H1 (cell line): Measurements from ENCODE around the gene CYB561. TPM values are rescaled to one million over a fixed set of nuclear protein-coding genes. Genes with fewer than 3 reads are reported as not detected.

Experiments used
- CTCF ChIA-PET: fragments of 300-600 bp; sonication (Branson Sonifier 250); formaldehyde crosslinking; loops from one replicate; lab custom pipeline; 2021; ENCODE audit not compliant: partially characterized antibody; lab: Charles Lee
- POLR2A ChIA-PET: fragments of 300-600 bp; sonication (Branson Sonifier 250); formaldehyde crosslinking; loops from one replicate; lab custom pipeline; 2021; ENCODE audit warnings: inconsistent platforms; ENCODE audit not compliant: partially characterized antibody; lab: Charles Lee
- DNase-seq, 2 experiments: peaks; one replicate each; pipeline versions ENCODE4 v3.0.0 to v3.0.0-alpha.2; 2010 to 2022; ENCODE audit warnings: low spot score in 2 of 2, low read depth in 1 of 2, mixed read lengths in 1 of 2
- FAIRE-seq: peaks from 2 replicates; lab custom pipeline; 2011; peaks lifted over from hg19 to GRCh38; lab: Jason Lieb, UNC
- H2AFZ ChIP-seq: 2 replicates; pipeline ENCODE4 v1.8.1; 2012; ENCODE audit warnings: low read length, inconsistent platforms
- H2AK5ac ChIP-seq: 2 replicates; pipeline ENCODE4 v1.6.1; 2013; ENCODE audit warnings: low read depth, low read length
- H2BK120ac ChIP-seq: replicated peaks from 2 replicates; pipeline ENCODE3; 2013; ENCODE audit warnings: low read depth, low read length, inconsistent platforms
- H2BK12ac ChIP-seq: 2 replicates; pipeline ENCODE4 v1.6.1; 2013; ENCODE audit warnings: low read depth, low read length
- H2BK15ac ChIP-seq: 2 replicates; pipeline ENCODE4 v1.6.1; 2013; ENCODE audit warnings: low read length
- H2BK20ac ChIP-seq: 2 replicates; pipeline ENCODE4 v1.6.1; 2013; ENCODE audit warnings: low read length
- H2BK5ac ChIP-seq: 2 replicates; pipeline ENCODE4 v1.6.1; 2013; ENCODE audit warnings: low read depth, low read length
- H3K14ac ChIP-seq: 2 replicates; pipeline ENCODE4 v1.6.1; 2013; ENCODE audit warnings: inconsistent platforms; ENCODE audit not compliant: insufficient read length
- H3K18ac ChIP-seq: 2 replicates; pipeline ENCODE4 v1.6.1; 2013; ENCODE audit warnings: low read length; ENCODE audit errors: extremely low read depth
- H3K23ac ChIP-seq: 2 replicates; pipeline ENCODE4 v1.6.1; 2013; ENCODE audit warnings: inconsistent platforms; ENCODE audit not compliant: insufficient read length
- H3K23me2 ChIP-seq: 2 replicates; pipeline ENCODE4 v1.6.1; 2013; ENCODE audit warnings: low read depth, low read length
- H3K27ac ChIP-seq: 2 replicates; pipeline ENCODE4 v1.6.1; 2011; ENCODE audit warnings: low read depth, low read length, inconsistent platforms
- H3K27me3 ChIP-seq, 4 experiments: replicated peaks in 1 of 4; 1 replicate in 1 of 4; 2 replicates in 3 of 4; pipeline versions ENCODE4 v1.6.1 to v1.8.1; 2011 to 2013; ENCODE audit warnings: low read length in 3 of 4, mild to moderate bottlenecking in 3 of 4, inconsistent platforms in 2 of 4, mixed read lengths in 2 of 4, moderate library complexity in 1 of 4; ENCODE audit not compliant: control insufficient read depth in 3 of 4, insufficient read depth in 3 of 4; ENCODE audit errors: extremely low read depth in 1 of 4
- H3K36me3 ChIP-seq, 4 experiments: 2 replicates each; pipeline versions ENCODE4 v1.6.1 to v1.8.1; 2011 to 2013; ENCODE audit warnings: mild to moderate bottlenecking in 4 of 4, low read length in 3 of 4, moderate library complexity in 2 of 4, control low read depth in 1 of 4, inconsistent platforms in 1 of 4; ENCODE audit not compliant: insufficient read depth in 4 of 4, control insufficient read depth in 2 of 4
- H3K4ac ChIP-seq: replicated peaks from 2 replicates; pipeline ENCODE3; 2013; ENCODE audit warnings: low read length, low read depth, mixed read lengths, inconsistent platforms; ENCODE audit not compliant: insufficient read length
- H3K4me1 ChIP-seq, 4 experiments: replicated peaks in 1 of 4; 1 replicate in 1 of 4; 2 replicates in 3 of 4; pipeline versions ENCODE4 v1.6.1 to v1.8.1; 2011 to 2013; ENCODE audit warnings: low read length in 3 of 4, inconsistent platforms in 2 of 4, mixed read lengths in 1 of 4; ENCODE audit not compliant: insufficient read depth in 4 of 4, control insufficient read depth in 3 of 4
- H3K4me2 ChIP-seq, 2 experiments: 2 replicates each; pipeline versions ENCODE4 v1.6.1 to v1.8.1; 2011 to 2013; ENCODE audit warnings: low read depth in 2 of 2, low read length in 2 of 2, control low read depth in 1 of 2, inconsistent platforms in 1 of 2, mild to moderate bottlenecking in 1 of 2; ENCODE audit not compliant: insufficient read depth in 1 of 2
- H3K4me3 ChIP-seq, 4 experiments: fragments of 200-600, 300-600 bp in 1 of 4; sonication (generic), shearing (Covaris generic), sonication (Bioruptor Twin) in 1 of 4; 2 replicates each; pipeline versions ENCODE4 v1.5.1 to v1.8.1; 2011 to 2016; ENCODE audit warnings: low read length in 4 of 4, low read depth in 3 of 4, control low read depth in 2 of 4, inconsistent platforms in 2 of 4, mild to moderate bottlenecking in 2 of 4, mixed read lengths in 1 of 4, moderate library complexity in 1 of 4; ENCODE audit not compliant: insufficient read depth in 2 of 4; ENCODE audit errors: extremely low read depth in 1 of 4
- H3K56ac ChIP-seq: replicated peaks from 2 replicates; pipeline ENCODE3; 2013; ENCODE audit warnings: low read depth, mild to moderate bottlenecking, mixed read lengths, low read length, inconsistent platforms; ENCODE audit not compliant: insufficient read length
- H3K79me1 ChIP-seq: 2 replicates; pipeline ENCODE4 v1.6.1; 2013; ENCODE audit warnings: low read depth, low read length, control low read depth
- H3K79me2 ChIP-seq, 2 experiments: 2 replicates each; pipeline versions ENCODE4 v1.6.1 to v1.8.1; 2012 to 2013; ENCODE audit warnings: low read length in 2 of 2, mild to moderate bottlenecking in 2 of 2, inconsistent platforms in 1 of 2; ENCODE audit not compliant: insufficient read depth in 2 of 2, control insufficient read depth in 1 of 2
- H3K9ac ChIP-seq, 4 experiments: replicated peaks in 1 of 4; 1 replicate in 1 of 4; 2 replicates in 3 of 4; pipeline versions ENCODE4 v1.6.1 to v1.8.1; 2011 to 2013; ENCODE audit warnings: low read depth in 3 of 4, low read length in 3 of 4, control low read depth in 2 of 4, mild to moderate bottlenecking in 2 of 4, moderate library complexity in 2 of 4, inconsistent platforms in 1 of 4; ENCODE audit errors: extremely low read depth in 1 of 4
- H3K9me3 ChIP-seq, 2 experiments: 2 replicates each; pipeline versions ENCODE4 v1.6.1 to v1.8.1; 2012 to 2013; ENCODE audit warnings: mild to moderate bottlenecking in 2 of 2, moderate library complexity in 2 of 2, control low read depth in 1 of 2, inconsistent platforms in 1 of 2, low read depth in 1 of 2, low read length in 1 of 2, mixed read lengths in 1 of 2; ENCODE audit not compliant: insufficient read depth in 2 of 2
- H4K20me1 ChIP-seq, 2 experiments: replicated peaks in 1 of 2; 2 replicates each; pipeline versions ENCODE3 to v1.8.1; 2011 to 2013; ENCODE audit warnings: inconsistent platforms in 2 of 2, low read length in 2 of 2, mild to moderate bottlenecking in 1 of 2; ENCODE audit not compliant: insufficient read depth in 2 of 2, control insufficient read depth in 1 of 2
- H4K5ac ChIP-seq: 2 replicates; pipeline ENCODE4 v1.6.1; 2013; ENCODE audit warnings: low read length, low read depth, mixed read lengths, inconsistent platforms; ENCODE audit not compliant: insufficient read length
- H4K8ac ChIP-seq: 2 replicates; pipeline ENCODE4 v1.8.0; 2013; ENCODE audit warnings: mild to moderate bottlenecking, moderate library complexity, low read length, inconsistent platforms; ENCODE audit not compliant: insufficient read depth; ENCODE audit errors: extremely low read depth
- H4K91ac ChIP-seq: replicated peaks from 2 replicates; pipeline ENCODE3; 2013; ENCODE audit warnings: low read length, mixed read lengths, inconsistent platforms; ENCODE audit not compliant: insufficient read length
- BCL11A ChIP-seq, 2 experiments: IDR thresholded peaks; one replicate each; pipeline ENCODE4 v1.6.1; 2011; ENCODE audit warnings: low read depth in 2 of 2, low read length in 2 of 2, mild to moderate bottlenecking in 2 of 2
- BRCA1 ChIP-seq: IDR thresholded peaks from 2 replicates; pipeline ENCODE4 v1.6.1; 2012; ENCODE audit warnings: low read depth, low read length, improper control_type of control experiment
- CTBP2 ChIP-seq: IDR thresholded peaks from 2 replicates; pipeline ENCODE4 v1.7.0; 2011; ENCODE audit warnings: borderline replicate concordance, mild to moderate bottlenecking, moderate library complexity, mixed read lengths, low read length; ENCODE audit not compliant: insufficient read depth, insufficient read length
- KDM4A ChIP-seq: IDR thresholded peaks from one replicate; pipeline ENCODE4 v1.7.1; 2012; ENCODE audit warnings: low read depth, mild to moderate bottlenecking, moderate library complexity, low read length, inconsistent platforms; ENCODE audit not compliant: severe bottlenecking
- NRF1 ChIP-seq: IDR thresholded peaks from 2 replicates; pipeline ENCODE4 v1.6.1; 2011; ENCODE audit warnings: mild to moderate bottlenecking, low read depth, low read length, improper control_type of control experiment
- SRF ChIP-seq: IDR thresholded peaks from 2 replicates; pipeline ENCODE4 v1.6.1; 2011; ENCODE audit warnings: mild to moderate bottlenecking, low read depth, low read length, moderate library complexity
- TCF12 ChIP-seq: IDR thresholded peaks from 2 replicates; pipeline ENCODE4 v1.6.1; 2011; ENCODE audit warnings: low read depth, mild to moderate bottlenecking, low read length
- TEAD4 ChIP-seq: IDR thresholded peaks from 2 replicates; pipeline ENCODE4 v1.6.1; 2012; ENCODE audit warnings: low read depth, low read length, inconsistent platforms, mixed read lengths
- ZNF274 ChIP-seq: IDR thresholded peaks from 2 replicates; pipeline ENCODE4 v1.7.0; 2012; ENCODE audit warnings: low read length, borderline replicate concordance; ENCODE audit errors: extremely low read depth
- WGBS, 2 experiments: shearing (Covaris generic) in 1 of 2; methylation state at CpG; one replicate each; pipeline versions ENCODE4 v1.1.6 to v1.1.7; 2013 to 2015; ENCODE audit warnings: low lambda C conversion rate in 2 of 2, mixed read lengths in 2 of 2, inconsistent platforms in 1 of 2, low coverage in 1 of 2, missing lambda C conversion rate in 1 of 2; ENCODE audit not compliant: insufficient replicate concordance in 2 of 2, insufficient coverage in 1 of 2, insufficient read length in 1 of 2; ENCODE audit errors: extremely low coverage in 1 of 2, missing lambda C conversion rate in 1 of 2; 5-methylcytosine and 5-hydroxymethylcytosine counted together
- polyA plus RNA-seq, 7 experiments: library from polyadenylated mRNA; depleted of rRNA in 3 of 7; stranded (reverse) in 5 of 7; unstranded in 2 of 7; fragments of >200 nt in 5 of 7; fragments of 200-250 nt in 2 of 7; gene quantifications; 1 replicate in 5 of 7; 2 replicates in 1 of 7; 4 replicates in 1 of 7; pipeline versions ENCODE4 v1.2.1 to v1.2.3, GENCODE V29; 2011 to 2013; ENCODE audit warnings: missing spikeins in 2 of 7, mixed read lengths in 2 of 7
- total RNA-seq: library from RNA; stranded (reverse); fragmentation: NEBNext Ultra II Directional; extraction: Animal tissue kit (Norgen Biotek cat#: 25700); gene quantifications from 2 replicates; pipeline ENCODE4 v1.2.1, GENCODE V29; 2021

Gene CYB561
- total and polyA plus RNA-seq, 2 of the 8 experiments (the other 6 are each of a cell fraction or from before 2014, with no cell fraction given): 19.7 to 23.4 TPM

DNA sequence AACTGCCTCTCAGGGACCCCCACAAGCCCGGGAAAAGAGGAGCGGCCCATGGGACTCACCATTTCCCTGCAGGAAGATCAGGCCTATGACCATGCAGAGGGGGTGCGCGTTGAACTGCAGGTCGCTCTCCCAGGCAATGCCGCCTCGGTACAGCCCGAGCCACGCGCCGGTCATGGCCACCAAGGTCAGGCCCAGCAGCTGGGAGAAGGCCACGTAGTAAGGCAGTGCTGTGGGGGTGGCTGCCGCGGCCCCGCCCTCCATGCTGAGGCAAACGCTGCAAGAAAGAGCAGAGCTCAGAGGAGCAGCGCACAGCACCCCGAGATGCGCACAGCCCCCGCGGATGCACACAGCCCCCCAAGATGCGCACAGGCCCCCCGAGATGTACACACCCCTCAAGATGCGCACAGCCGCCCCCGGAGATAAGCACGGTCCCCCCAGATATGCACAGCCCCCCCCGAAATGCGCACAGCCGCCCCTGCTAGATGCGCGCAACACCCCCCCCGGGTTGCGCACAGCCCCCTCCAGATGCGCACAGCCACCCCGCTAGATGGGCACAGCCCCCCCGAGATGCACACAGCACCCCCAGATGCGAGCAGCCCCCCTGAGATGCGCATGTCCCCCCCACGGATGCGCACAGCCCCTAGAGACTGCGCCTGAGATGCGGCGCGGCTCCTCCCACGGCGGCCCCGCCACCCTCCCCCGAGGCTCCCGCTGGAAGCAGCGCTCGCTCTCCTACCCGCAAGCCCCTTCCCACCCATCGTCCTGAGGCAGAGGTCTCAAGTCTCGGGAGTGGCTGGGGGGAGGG, 8.6 kb downstream of the CYB561 start:
- Histone ChIP-seq H3K23me2 (no peaks in the 10 kb centered on the region), H3K27ac (no peak overlapping the region), H3K56ac (no peak overlapping the region), H3K4ac (no peak overlapping the region), H3K36me3 (no peaks in the 10 kb centered on the region), H3K9me3 (no peaks in the 10 kb centered on the region), H2BK120ac (no peak overlapping the region), H3K9ac (no peak overlapping the region), H4K20me1 (peaks cover 0 to 2% of the 10 kb centered on the region in 2 experiments), H3K79me2 (no peaks in the 10 kb centered on the region), H3K18ac (peak overlapping the region; percentile 48; the same call in 1 of the 2 replicates), H2BK12ac (no peak overlapping the region), H3K27me3 (no peaks in the 10 kb centered on the region), H4K8ac (peak overlapping the region; percentile 58; the same call in 1 of the 2 replicates), H2BK15ac (no peak overlapping the region), H3K79me1 (peaks cover 4% of the 10 kb centered on the region; the same call in 1 of the 2 replicates), H3K4me2 (no peak overlapping the region), H2AFZ (no peak overlapping the region), H4K91ac (no peak overlapping the region), H2AK5ac (no peak overlapping the region; the same call in 1 of the 2 replicates), H2BK5ac (no peak overlapping the region), H3K4me1 (peaks cover 0 to 21% (median 6%) of the 10 kb centered on the region in 4 experiments; a peak in 5 of 7 replicates), H4K5ac (peak overlapping the region; percentile 25), H2BK20ac (no peak overlapping the region), H3K14ac (no peak overlapping the region), H3K4me3 (no peak overlapping the region), H3K23ac (no peak overlapping the region)
- POLR2A ChIA-PET: interaction anchor here (0.9 to 4.8 kb wide), 7 partner anchors 10 to 174 kb away, joined by 3 to 33 read pairs (median 3); partner anchors contain the start of genes ACE and CYB561
- CTCF ChIA-PET: interaction anchor here (0.7 to 29.0 kb wide), 26 partner anchors 4 to 244 kb away, joined by 3 to 758 read pairs (median 6); partner anchors contain the start of genes ACE, CYB561 and KCNH6
- DNase-seq (no peak), FAIRE-seq (no peak)
- TF ChIP-seq BRCA1 (no peak), SRF (no peak), TEAD4 (no peak), TCF12 (no peak), KDM4A (no peak), CTBP2 (no peak), NRF1 (no peak), ZNF274 (no peak), BCL11A (IDR thresholded peaks at IDR 0.05; ENCODE audit: low read depth in 2 of 2, low read length in 2 of 2) (no peak)
- WGBS, 2 experiments: 96% methylated on average over 27 of the region's 55 CpGs; no CpG with 5 or more reads in 1 of the 2 experiments
